ENCODE results near the gene ALLC. TPM values are rescaled to one million over a fixed set of nuclear protein-coding genes. Genes with fewer than 3 reads are reported as not detected.
"Not testable (repeated sequence)": the region's sequence is repeated elsewhere in the genome, so short reads cannot be mapped to it uniquely, and the experiment has no call there.

ALLC gene
- total RNA-seq, 6 experiments from 2014 or later = not detected

DNA sequence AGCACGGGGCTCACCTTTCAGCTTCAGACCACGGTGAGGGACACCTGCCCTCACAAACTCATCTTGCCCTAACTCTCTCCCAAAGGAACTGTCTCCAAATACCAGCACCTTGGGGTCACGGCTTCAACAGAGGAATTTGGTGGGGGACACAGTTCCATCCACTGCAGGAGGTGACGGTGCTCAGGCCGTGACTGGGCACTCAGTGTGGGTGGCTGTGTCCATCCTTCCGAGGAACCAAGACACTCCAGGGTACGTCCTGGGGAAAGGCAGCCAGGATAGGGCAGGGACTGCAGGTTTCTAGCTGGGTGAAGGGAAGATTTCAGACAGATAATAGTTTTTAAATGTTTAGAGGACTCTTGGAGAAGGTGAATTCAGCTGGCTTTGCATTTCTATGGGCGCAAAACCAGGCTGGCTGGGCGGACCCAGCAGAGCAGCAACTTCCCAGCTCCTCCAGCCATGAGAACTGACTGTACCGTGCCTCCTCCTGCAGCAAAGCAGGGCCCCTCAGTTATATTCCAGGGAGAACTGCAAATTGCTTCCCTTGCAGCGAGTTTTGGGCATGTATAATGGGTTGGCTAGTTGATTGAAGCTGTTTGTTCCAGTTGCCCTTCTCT lies 23.9 kb upstream of the ALLC start:
- Mint-ChIP-seq H3K9me3 (no peaks in the 10 kb centered on the region), H3K4me3 (no peak overlapping the region), H3K36me3 (ENCODE audit: low read depth) (no peaks in the 10 kb centered on the region), H3K27ac (no peak overlapping the region), H3K27me3 (ENCODE audit: insufficient read depth) (peaks cover 28% of the 10 kb centered on the region), H3K4me1 (ENCODE audit: low read depth) (peaks cover 10% of the 10 kb centered on the region)
- DNase-seq = no peak
- TF ChIP-seq, protein P1, sequence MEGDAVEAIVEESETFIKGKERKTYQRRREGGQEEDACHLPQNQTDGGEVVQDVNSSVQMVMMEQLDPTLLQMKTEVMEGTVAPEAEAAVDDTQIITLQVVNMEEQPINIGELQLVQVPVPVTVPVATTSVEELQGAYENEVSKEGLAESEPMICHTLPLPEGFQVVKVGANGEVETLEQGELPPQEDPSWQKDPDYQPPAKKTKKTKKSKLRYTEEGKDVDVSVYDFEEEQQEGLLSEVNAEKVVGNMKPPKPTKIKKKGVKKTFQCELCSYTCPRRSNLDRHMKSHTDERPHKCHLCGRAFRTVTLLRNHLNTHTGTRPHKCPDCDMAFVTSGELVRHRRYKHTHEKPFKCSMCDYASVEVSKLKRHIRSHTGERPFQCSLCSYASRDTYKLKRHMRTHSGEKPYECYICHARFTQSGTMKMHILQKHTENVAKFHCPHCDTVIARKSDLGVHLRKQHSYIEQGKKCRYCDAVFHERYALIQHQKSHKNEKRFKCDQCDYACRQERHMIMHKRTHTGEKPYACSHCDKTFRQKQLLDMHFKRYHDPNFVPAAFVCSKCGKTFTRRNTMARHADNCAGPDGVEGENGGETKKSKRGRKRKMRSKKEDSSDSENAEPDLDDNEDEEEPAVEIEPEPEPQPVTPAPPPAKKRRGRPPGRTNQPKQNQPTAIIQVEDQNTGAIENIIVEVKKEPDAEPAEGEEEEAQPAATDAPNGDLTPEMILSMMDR (IDR thresholded peaks at IDR 0.05) = no peak

DNA sequence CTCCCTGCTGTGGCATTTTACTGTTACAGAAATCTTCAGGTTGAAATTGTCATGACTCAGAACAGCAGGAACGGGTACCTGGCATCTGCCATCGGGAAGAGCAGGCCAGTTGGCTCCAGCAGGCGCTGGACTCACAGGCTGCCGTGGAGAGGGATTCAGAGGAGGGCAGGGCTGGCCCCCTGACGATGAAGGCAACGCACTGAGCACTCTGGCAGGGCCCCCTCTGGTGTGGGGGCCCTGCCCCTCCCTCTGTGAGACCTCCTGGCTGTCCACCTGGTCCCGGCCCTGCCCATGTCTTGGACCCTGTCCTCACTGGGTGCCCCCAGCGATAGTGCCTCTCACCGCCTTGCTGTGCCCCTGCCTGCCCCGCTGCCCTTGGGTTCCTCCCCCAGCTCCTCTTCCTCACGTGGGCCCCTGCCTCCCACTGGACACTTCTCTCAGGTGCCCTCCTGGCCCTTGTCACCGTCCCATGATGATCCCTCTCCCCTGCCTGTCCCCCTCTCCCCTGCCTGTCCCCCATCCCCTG lies 23.3 kb upstream of the ALLC start:
- no peak for DNase-seq
- Mint-ChIP-seq H3K27ac (no peak overlapping the region), H3K4me1 (ENCODE audit: low read depth) (peaks cover 10% of the 10 kb centered on the region), H3K27me3 (ENCODE audit: insufficient read depth) (peaks cover 28% of the 10 kb centered on the region), H3K36me3 (ENCODE audit: low read depth) (no peaks in the 10 kb centered on the region), H3K4me3 (no peak overlapping the region), H3K9me3 (no peaks in the 10 kb centered on the region)
- TF ChIP-seq, protein P1 (IDR thresholded peaks at IDR 0.05) = no peak

DNA sequence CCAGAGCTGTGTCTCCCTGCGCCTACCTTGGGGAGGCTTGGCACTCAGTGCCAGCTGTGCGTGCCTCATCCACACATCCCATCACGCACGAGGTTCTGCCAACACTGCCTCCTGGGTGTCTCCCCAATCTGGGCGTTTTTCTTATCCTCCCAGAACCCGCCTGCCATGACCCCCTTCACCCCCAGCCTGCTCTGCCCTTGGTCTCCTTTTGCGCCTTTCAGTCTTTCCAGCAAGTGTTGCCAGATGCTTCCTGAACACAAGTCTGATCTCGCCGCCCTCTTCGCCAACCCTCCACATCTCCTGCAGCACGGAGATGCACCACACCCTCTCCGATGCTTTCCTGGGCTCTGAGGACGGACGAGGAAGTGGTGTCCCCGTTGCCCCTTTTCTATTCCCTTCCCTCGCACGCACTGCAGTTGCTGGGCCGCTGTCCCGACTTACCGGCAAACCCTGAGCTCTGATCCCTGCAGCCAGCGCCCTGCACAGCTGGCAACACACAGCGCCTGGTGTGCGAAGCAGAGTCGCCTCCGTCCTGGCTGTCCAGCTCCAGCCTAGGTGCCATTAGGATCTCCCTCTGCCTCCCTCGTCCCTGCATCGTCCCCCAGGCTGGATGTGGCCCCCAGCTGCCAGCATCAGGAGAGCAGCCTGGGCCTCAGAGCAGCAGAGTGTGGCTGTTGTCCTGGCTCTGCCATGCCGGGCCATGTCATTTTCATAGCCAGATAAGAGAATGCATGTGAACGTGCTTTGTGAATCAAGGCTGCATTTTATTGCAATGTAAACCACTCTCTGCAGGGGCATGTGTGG lies 22.6 kb upstream of the ALLC start:
- no peaks in the 10 kb centered on the region for H3K36me3 Mint-ChIP-seq (ENCODE audit: low read depth)
- H3K4me3 Mint-ChIP-seq = peak overlapping the region; percentile 78
- no peak overlapping the region for H3K27ac Mint-ChIP-seq
- peaks cover 10% of the 10 kb centered on the region for H3K4me1 Mint-ChIP-seq (ENCODE audit: low read depth)
- TF ChIP-seq, protein P1 (IDR thresholded peaks at IDR 0.05) = no peak
- no peaks in the 10 kb centered on the region for H3K9me3 Mint-ChIP-seq
- H3K27me3 Mint-ChIP-seq (ENCODE audit: insufficient read depth) = peaks cover 28% of the 10 kb centered on the region
- DNase-seq = no peak

DNA sequence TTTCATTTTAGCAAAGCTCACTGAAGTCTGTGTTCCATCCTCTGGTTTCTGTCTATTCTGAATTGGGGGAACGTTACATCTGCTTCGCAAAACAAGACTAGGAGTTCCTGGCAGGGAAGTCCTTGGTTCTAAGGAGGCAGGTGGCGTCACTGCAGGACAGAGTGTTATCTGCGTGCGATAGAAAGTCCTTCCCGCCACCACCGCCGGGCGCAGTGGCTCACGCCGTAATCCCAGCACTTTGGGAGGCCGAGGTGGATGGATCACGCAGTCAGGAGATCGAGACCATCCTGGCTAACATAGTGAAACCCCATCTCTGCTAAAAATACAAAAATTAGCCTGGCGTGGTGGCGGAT lies 22.0 kb upstream of the ALLC start:
- Mint-ChIP-seq H3K4me3 (peak overlapping the region; percentile 78), H3K27me3 (ENCODE audit: insufficient read depth) (peaks cover 28% of the 10 kb centered on the region), H3K4me1 (ENCODE audit: low read depth) (peaks cover 10% of the 10 kb centered on the region)
- H3K9me3 Mint-ChIP-seq; H3K27ac Mint-ChIP-seq; H3K36me3 Mint-ChIP-seq (ENCODE audit: low read depth); DNase-seq: not testable (repeated sequence)

DNA sequence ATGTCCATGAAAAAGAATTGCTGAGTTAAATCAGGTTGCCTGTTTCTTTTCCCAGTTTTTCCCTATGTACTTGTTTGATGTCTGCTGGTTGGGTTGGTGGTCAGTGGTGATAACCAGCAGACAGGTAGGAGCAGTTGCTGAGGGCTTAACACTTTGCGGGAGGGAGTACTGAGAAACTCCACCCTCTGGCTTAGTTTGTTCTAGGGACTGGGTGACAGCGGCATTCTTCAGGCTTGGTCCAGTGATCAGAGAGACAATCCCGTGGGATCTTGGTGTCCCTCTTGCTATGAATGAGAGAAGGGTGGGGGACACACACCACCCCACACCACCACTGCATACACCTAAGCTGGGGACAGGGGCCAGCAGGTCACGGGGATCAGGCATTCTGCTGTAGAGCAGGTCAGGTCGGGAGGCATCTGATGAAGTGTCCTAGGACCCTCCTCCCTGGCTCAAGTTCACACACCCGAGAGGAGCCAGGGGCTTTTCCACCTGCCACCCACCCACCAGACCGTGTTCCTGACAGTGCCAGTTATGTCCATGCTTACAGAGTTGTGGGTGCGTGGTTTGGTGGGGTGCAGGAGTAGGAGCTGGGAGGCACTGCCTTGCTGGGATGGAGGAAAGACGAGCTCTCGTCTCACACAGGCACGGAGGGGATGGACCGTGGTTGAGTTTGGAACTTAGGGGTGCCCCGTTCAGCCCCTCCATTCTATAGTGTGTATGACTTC lies 21.3 kb upstream of the ALLC start:
- no peak overlapping the region for H3K27ac Mint-ChIP-seq
- H3K9me3 Mint-ChIP-seq = no peaks in the 10 kb centered on the region
- H3K27me3 Mint-ChIP-seq (ENCODE audit: insufficient read depth) = peaks cover 32% of the 10 kb centered on the region
- DNase-seq = no peak
- H3K36me3 Mint-ChIP-seq (ENCODE audit: low read depth) = no peaks in the 10 kb centered on the region
- TF ChIP-seq, protein P1 (IDR thresholded peaks at IDR 0.05) = no peak
- peaks cover 10% of the 10 kb centered on the region for H3K4me1 Mint-ChIP-seq (ENCODE audit: low read depth)
- no peak overlapping the region for H3K4me3 Mint-ChIP-seq

Data from HFFc6 (cell line).